Superior temporal gyrus (tissue), 1 donor: ENCODE results near the gene CDK2AP2.
A peak's percentile ranks its signal among the peaks of the same experiment; 100 is the strongest.
"Not testable (repeated sequence)": the region's sequence is repeated elsewhere in the genome, so short reads cannot be mapped to it uniquely, and the experiment has no call there.

Experiments
- DNase-seq: peaks from one replicate; pipeline ENCODE4 v3.0.0-alpha.2; 2016; ENCODE audit errors: extremely low spot score

CDK2AP2 gene

GRCh38 chr11:67523556-67524479 lies 15.9 kb upstream of the CDK2AP2 start:
- DNase-seq, result no peak

- no peak for DNase-seq
Measured at GRCh38 chr11:67522844-67523555, 15.0 kb upstream of the CDK2AP2 start, which contains the start of gene CABP2. Gene CABP2, minus strand, starts transcription at chr11:67523446. Its CDS starts 120 bp downstream, at chr11:67523326.

GRCh38 chr11:67522338-67522737 lies 14.4 kb upstream of the CDK2AP2 start:
- DNase-seq, result no peak

- no peak for DNase-seq
Measured at GRCh38 chr11:67521924-67522323, 14.0 kb upstream of the CDK2AP2 start.

GRCh38 chr11:67520856-67521824 lies 13.2 kb upstream of the CDK2AP2 start:
- no peak for DNase-seq

- no peak for DNase-seq
Measured at GRCh38 chr11:67519726-67520125, 11.8 kb upstream of the CDK2AP2 start.

- DNase-seq, result no peak
Measured at GRCh38 chr11:67517784-67518552, 10.0 kb upstream of the CDK2AP2 start.

GRCh38 chr11:67516806-67517205 lies 8.8 kb upstream of the CDK2AP2 start:
- DNase-seq, result no peak

GRCh38 chr11:67514116-67514515 lies 6.2 kb upstream of the CDK2AP2 start:
- DNase-seq, result no peak

- not testable (repeated sequence) for DNase-seq
Measured at GRCh38 chr11:67511558-67511957, 3.6 kb upstream of the CDK2AP2 start.

- DNase-seq, result no peak
Measured at GRCh38 chr11:67510023-67510345, 2.0 kb upstream of the CDK2AP2 start.

GRCh38 chr11:67508486-67509121 lies 642 bp upstream of the CDK2AP2 start:
- peak; percentile 95 for DNase-seq

- DNase-seq, result no peak
Measured at GRCh38 chr11:67507242-67507863, 609 bp downstream of the CDK2AP2 start.

- no peak for DNase-seq
Measured at GRCh38 chr11:67506426-67507051, 1.4 kb downstream of the CDK2AP2 start.

- DNase-seq, result peak; percentile 88
Measured at GRCh38 chr11:67505605-67506396, 2.2 kb downstream of the CDK2AP2 start.

GRCh38 chr11:67504950-67505581 lies 2.9 kb downstream of the CDK2AP2 start, which contains the start of gene PITPNM1:
Gene PITPNM1, minus strand, starts transcription at chr11:67505363. Its CDS starts 1,183 bp downstream, at chr11:67504180.
- DNase-seq, result no peak

GRCh38 chr11:67504005-67504949 lies 3.7 kb downstream of the CDK2AP2 start:
- no peak for DNase-seq
